ENCODE results near the gene AJM1. TPM values are rescaled to one million over a fixed set of nuclear protein-coding genes. Genes with fewer than 3 reads are reported as not detected.
A peak's percentile ranks its signal among the peaks of the same experiment; 100 is the strongest.
"Not testable (repeated sequence)": the region's sequence is repeated elsewhere in the genome, so short reads cannot be mapped to it uniquely, and the experiment has no call there.

AJM1 gene
- total RNA-seq, 1 donor from 2014 or later = 2.2 TPM

DNA sequence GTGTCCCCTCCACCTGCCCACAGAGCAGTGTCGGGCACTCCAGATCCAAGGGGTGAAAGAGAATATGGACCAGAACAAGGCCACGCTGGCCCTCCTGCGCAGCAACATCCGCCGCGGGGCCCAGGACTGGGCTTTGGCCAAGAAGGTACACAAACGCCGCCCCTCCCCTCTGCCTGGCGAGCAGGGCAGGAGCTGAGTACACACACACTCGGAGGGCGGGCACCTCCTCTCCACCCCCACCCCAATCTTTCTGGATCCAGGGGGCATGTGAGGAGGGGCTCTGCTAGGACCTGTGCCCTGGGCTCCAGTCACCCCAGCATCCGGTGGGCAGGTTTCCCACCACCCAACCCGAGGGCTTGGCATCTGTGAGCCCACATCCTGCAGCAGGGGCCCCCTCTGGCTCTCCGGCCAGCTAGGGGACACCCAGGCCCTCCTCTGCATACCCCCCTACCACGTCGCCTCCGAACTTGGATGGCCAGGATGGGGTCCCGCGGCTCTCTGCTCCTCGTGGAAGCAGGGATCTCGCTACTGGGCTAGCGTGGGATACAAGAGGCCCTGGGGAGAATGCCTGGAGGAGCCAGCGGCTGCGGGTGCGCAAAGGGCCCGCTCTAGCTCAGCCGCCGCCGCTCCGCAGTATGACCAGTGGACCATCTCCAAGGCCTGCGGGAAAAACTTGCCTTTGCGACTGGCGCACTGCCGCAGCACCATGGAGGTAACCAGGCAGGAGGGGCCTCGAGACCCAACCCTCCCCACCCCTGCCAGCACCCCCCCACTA lies 43.0 kb upstream of the AJM1 start:
- peak overlapping the region; percentile 64 for H3K4me3 ChIP-seq (ENCODE audit: low read depth, low read length)
- no peak for TF ChIP-seq CTCF (conservative IDR thresholded peaks at IDR 0.05; ENCODE audit: low read depth, low read length)
- DNase-seq (ENCODE audit: low read depth) = no peak

- peak overlapping the region; percentile 64 for H3K4me3 ChIP-seq (ENCODE audit: low read depth, low read length)
- no peak for DNase-seq (ENCODE audit: low read depth)
- TF ChIP-seq CTCF (conservative IDR thresholded peaks at IDR 0.05; ENCODE audit: low read depth, low read length) = no peak
Observed at GRCh38 chr9:136799854-136800657, 42.2 kb upstream of the AJM1 start.

DNA sequence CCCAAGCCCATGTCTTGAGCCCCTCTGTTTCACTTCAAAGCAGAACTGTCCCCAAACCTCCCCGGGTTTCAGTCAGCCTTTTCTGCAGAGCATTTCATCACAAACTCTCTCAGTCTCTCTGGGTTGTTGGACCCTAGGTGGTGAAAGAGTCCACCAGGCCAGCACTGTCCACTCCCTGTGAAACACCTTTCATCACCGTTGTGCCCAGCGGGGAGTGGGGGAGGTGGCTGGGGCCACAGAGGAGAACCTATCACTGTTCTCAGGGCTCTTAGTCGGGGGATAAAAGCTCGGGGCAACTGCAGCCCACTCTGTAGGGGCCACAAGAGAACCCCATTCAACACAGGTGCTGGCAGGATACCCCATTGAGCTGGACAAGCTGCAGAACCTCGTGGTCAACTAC lies 40.0 kb upstream of the AJM1 start:
- H3K4me3 ChIP-seq (ENCODE audit: low read depth, low read length) = no peak overlapping the region
- no peak for TF ChIP-seq CTCF (conservative IDR thresholded peaks at IDR 0.05; ENCODE audit: low read depth, low read length)
- DNase-seq (ENCODE audit: low read depth) = no peak

- DNase-seq (ENCODE audit: low read depth); H3K4me3 ChIP-seq (ENCODE audit: low read depth, low read length): not testable (repeated sequence)
Observed at GRCh38 chr9:136803009-136803550, 39.2 kb upstream of the AJM1 start.

DNA sequence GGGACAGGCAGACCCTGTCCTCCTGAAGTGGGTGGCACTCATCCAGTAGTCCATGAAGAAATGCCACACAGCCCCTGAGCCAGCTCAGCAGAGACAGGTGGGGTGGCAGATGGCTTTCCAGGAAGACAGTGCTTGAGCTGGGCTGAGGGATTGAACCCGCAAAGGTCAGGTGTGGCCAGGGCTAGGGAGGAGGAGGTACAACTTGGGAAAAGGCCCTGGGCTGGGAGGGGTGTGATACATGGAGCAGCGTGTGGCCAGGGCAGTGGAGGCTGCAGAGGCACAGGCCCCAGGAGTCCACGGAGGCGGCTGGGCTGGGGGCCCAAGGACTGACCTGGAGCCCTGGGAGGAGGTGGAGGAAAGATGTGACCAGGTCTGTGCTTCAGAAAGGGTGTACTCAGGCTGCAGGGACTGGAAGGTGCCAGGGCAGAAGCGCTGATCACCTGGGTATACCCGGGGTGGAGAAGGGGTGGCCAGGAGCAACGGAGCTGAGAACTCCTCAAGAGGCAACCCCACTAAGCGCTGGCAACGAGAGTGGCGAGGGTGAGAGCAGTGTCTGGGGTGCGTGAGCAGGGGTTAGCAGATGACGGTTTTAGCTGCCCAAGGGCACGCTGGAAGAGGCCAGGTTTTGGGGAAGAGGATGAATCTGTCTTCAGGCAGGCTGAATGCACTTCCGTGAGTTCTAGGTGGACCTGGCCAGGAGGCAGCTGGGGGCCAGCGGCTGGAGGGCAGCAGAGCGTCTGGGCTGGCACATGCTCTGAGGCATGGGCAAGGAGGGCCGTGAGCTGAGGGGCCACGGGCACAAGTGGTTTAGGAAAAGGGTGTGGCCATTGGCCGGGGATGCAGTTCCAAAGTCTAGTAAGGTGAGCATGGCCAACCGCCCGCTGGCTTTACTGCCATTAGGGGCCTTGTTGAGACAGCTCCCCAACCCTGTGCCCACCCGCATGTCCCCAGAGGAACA lies 38.4 kb upstream of the AJM1 start:
- no peak for DNase-seq (ENCODE audit: low read depth)
- no peak for TF ChIP-seq CTCF (conservative IDR thresholded peaks at IDR 0.05; ENCODE audit: low read depth, low read length)
- H3K4me3 ChIP-seq (ENCODE audit: low read depth, low read length) = no peak overlapping the region

DNA sequence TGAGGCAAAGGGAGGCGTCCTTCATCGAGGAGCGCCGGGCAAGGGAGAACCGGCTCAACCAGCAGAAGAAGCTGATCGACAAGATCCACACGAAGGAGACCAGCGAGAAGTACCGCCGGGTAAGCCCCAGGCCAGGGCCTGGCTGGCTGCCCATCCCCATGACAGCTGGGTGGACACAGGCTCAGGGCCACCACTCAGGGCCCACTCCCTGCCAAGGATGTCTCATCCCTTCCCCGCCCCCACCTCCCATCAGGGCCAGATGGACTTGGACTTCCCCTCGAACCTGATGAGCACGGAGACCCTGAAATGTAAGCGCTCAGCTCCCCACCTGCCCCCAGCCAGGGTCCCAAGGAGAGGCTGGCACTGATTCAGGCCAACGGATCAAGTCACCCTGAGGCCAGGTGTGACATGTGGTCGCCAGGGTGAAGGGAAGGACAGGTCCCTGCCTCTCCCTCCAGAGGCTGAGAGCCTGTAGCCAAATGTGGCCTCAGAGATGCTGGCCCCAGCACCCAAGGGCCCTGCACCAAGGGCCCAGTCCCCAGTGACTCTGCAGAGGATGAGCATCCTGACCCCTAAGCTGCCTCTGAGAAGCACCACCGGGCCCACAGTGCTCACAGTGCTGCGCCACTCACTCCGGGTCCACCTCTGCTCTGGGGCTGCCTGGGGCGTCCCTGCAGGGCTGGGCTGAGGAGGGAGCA lies 37.6 kb upstream of the AJM1 start:
- no peak for DNase-seq (ENCODE audit: low read depth)
- TF ChIP-seq CTCF (conservative IDR thresholded peaks at IDR 0.05; ENCODE audit: low read depth, low read length) = no peak
- no peak overlapping the region for H3K4me3 ChIP-seq (ENCODE audit: low read depth, low read length)
